ENCODE measurements around the gene UHRF1. TPM values are rescaled to one million over a fixed set of nuclear protein-coding genes. Genes with fewer than 3 reads are reported as not detected.

Gene UHRF1
- total and polyA plus RNA-seq, 4 donors, result 0.06 to 57.4 (median 0.73) TPM

DNA sequence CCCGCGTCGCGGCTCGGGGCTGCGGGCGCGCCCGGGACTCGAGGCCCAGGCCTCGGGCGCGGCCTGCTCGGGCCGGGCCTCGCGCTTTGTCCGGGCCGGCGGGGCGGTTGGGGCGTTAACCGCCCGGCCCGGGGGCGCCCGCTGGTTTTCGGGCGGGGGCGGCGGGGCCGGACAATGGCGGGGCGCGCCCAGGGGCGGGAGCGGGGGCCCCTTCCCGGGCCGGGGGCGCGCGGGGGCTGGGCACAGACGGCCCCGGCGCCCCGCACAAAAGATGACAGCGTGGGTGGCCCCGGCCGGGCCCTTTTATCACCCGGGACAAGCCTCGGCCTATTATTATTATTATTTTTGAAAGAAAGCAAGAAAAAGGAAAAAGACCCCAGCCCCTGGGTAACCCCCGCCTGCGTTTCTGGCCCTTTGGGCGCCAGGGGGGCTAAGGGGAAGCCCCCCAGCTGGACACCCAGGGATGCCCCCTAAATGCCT, 60.0 kb downstream of the UHRF1 start:
- no peak for DNase-seq (ENCODE audit: low spot score)
- WGBS, result under 1% methylated on average over 54 of the region's 54 CpGs
- H3K27me3 ChIP-seq (ENCODE audit: control insufficient read depth in 4 of 4, insufficient read depth in 4 of 4, low read length in 3 of 4), result no peaks in the 10 kb centered on the region

DNA sequence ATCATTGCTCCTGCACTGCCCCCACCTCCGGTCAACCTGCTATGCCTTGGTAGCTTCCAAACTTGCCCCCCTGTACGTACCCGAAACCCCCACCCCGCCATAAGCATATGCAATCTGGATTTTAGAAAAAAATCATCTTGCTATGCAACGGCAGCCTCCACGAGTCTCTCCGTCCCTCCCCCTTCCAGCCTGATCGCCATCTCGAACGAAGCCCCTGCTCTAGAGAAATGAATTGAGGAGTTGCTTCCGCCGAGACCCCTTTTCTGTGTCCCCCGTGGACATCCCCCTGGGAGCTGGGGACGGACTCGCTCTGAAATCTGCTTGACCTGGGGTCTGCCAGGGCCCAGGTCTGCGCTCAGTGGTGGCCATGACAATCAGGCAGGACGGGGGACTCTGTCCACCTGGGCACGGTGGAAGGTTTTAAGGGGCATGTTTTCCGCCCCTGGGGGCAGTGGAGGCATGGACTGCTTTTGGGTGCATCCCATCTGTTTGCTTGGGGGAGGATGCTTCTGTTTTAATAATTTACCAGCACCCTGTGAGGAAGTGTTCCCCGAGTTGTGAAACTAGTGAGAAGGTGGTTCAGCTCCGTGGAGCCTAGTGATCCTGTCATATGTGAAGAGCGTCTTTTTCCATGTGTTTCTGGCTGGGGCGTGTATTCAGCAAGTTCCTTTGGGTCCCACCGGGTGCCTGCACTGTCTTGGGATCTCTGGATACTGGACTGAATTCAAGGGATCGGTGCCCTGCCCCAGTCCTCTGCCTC, 60.7 kb downstream of the UHRF1 start:
- peak overlapping the region; percentile 23 to 80 for H3K27ac ChIP-seq (ENCODE audit: low read depth in 1 of 2, low read length in 2 of 2)
- WGBS, result 3% methylated on average over 25 of the region's 25 CpGs
- no peaks in the 10 kb centered on the region for H3K27me3 ChIP-seq (ENCODE audit: control insufficient read depth in 4 of 4, insufficient read depth in 4 of 4, low read length in 3 of 4)
- H3K4me1 ChIP-seq (ENCODE audit: control insufficient read depth in 4 of 4, insufficient read depth in 4 of 4, low read length in 3 of 4), result peaks cover 13 to 46% (median 36%) of the 10 kb centered on the region in 4 donors
- H3K36me3 ChIP-seq (ENCODE audit: control insufficient read depth in 4 of 4, insufficient read depth in 3 of 4, low read depth in 1 of 4, low read length in 3 of 4), result no peaks in the 10 kb centered on the region
- no peak for DNase-seq (ENCODE audit: low spot score)
- H3K4me3 ChIP-seq (ENCODE audit: low read depth in 1 of 3, low read length in 3 of 3), result peak overlapping the region; percentile 67 to 87 (median 80)
- H3K9ac ChIP-seq (ENCODE audit: low read depth in 1 of 2, low read length in 2 of 2), result peak overlapping the region; percentile 69 to 74
- no peak for TF ChIP-seq NR2F2 (IDR thresholded peaks at IDR 0.05)
- no peak for TF ChIP-seq HNF4G (IDR thresholded peaks at IDR 0.05)
- no peak for TF ChIP-seq FOXA1 (IDR thresholded peaks at IDR 0.05)
- TF ChIP-seq TAF1 (conservative IDR thresholded peaks at IDR 0.05), result no peak
- TF ChIP-seq, protein P1, sequence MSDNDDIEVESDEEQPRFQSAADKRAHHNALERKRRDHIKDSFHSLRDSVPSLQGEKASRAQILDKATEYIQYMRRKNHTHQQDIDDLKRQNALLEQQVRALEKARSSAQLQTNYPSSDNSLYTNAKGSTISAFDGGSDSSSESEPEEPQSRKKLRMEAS (IDR thresholded peaks at IDR 0.05), result peak; percentile 44
- TF ChIP-seq, protein P2, sequence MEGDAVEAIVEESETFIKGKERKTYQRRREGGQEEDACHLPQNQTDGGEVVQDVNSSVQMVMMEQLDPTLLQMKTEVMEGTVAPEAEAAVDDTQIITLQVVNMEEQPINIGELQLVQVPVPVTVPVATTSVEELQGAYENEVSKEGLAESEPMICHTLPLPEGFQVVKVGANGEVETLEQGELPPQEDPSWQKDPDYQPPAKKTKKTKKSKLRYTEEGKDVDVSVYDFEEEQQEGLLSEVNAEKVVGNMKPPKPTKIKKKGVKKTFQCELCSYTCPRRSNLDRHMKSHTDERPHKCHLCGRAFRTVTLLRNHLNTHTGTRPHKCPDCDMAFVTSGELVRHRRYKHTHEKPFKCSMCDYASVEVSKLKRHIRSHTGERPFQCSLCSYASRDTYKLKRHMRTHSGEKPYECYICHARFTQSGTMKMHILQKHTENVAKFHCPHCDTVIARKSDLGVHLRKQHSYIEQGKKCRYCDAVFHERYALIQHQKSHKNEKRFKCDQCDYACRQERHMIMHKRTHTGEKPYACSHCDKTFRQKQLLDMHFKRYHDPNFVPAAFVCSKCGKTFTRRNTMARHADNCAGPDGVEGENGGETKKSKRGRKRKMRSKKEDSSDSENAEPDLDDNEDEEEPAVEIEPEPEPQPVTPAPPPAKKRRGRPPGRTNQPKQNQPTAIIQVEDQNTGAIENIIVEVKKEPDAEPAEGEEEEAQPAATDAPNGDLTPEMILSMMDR (IDR thresholded peaks at IDR 0.05; ENCODE audit: low read depth, low read length, missing input control), result no peak
- TF ChIP-seq RAD21 (IDR thresholded peaks at IDR 0.05), result no peak
- TF ChIP-seq, protein P3, sequence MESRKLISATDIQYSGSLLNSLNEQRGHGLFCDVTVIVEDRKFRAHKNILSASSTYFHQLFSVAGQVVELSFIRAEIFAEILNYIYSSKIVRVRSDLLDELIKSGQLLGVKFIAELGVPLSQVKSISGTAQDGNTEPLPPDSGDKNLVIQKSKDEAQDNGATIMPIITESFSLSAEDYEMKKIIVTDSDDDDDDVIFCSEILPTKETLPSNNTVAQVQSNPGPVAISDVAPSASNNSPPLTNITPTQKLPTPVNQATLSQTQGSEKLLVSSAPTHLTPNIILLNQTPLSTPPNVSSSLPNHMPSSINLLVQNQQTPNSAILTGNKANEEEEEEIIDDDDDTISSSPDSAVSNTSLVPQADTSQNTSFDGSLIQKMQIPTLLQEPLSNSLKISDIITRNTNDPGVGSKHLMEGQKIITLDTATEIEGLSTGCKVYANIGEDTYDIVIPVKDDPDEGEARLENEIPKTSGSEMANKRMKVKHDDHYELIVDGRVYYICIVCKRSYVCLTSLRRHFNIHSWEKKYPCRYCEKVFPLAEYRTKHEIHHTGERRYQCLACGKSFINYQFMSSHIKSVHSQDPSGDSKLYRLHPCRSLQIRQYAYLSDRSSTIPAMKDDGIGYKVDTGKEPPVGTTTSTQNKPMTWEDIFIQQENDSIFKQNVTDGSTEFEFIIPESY (IDR thresholded peaks at IDR 0.05), result no peak
- peak; percentile 89 for TF ChIP-seq YY1 (IDR thresholded peaks at IDR 0.05)
- peak; percentile 18 for TF ChIP-seq SP1 (IDR thresholded peaks at IDR 0.05)
- TF ChIP-seq FOXA2 (IDR thresholded peaks at IDR 0.05), result no peak
- peak; percentile 77 to 86 for TF ChIP-seq HNF4A (conservative IDR thresholded peaks at IDR 0.05)
- no peak for TF ChIP-seq GABPA (IDR thresholded peaks at IDR 0.05 in 1 of 2, conservative IDR thresholded peaks at IDR 0.05 in 1 of 2)
- peak; percentile 9 to 61 for TF ChIP-seq RXRA (IDR thresholded peaks at IDR 0.05)
- TF ChIP-seq, protein P4, sequence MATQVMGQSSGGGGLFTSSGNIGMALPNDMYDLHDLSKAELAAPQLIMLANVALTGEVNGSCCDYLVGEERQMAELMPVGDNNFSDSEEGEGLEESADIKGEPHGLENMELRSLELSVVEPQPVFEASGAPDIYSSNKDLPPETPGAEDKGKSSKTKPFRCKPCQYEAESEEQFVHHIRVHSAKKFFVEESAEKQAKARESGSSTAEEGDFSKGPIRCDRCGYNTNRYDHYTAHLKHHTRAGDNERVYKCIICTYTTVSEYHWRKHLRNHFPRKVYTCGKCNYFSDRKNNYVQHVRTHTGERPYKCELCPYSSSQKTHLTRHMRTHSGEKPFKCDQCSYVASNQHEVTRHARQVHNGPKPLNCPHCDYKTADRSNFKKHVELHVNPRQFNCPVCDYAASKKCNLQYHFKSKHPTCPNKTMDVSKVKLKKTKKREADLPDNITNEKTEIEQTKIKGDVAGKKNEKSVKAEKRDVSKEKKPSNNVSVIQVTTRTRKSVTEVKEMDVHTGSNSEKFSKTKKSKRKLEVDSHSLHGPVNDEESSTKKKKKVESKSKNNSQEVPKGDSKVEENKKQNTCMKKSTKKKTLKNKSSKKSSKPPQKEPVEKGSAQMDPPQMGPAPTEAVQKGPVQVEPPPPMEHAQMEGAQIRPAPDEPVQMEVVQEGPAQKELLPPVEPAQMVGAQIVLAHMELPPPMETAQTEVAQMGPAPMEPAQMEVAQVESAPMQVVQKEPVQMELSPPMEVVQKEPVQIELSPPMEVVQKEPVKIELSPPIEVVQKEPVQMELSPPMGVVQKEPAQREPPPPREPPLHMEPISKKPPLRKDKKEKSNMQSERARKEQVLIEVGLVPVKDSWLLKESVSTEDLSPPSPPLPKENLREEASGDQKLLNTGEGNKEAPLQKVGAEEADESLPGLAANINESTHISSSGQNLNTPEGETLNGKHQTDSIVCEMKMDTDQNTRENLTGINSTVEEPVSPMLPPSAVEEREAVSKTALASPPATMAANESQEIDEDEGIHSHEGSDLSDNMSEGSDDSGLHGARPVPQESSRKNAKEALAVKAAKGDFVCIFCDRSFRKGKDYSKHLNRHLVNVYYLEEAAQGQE (IDR thresholded peaks at IDR 0.05), result no peak
- TF ChIP-seq, protein P5, sequence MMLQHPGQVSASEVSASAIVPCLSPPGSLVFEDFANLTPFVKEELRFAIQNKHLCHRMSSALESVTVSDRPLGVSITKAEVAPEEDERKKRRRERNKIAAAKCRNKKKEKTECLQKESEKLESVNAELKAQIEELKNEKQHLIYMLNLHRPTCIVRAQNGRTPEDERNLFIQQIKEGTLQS (IDR thresholded peaks at IDR 0.05), result no peak
- TF ChIP-seq EGR1 (IDR thresholded peaks at IDR 0.05; ENCODE audit: low read depth in 2 of 2), result no peak
- TF ChIP-seq JUND (IDR thresholded peaks at IDR 0.05), result no peak
- no peaks in the 10 kb centered on the region for H3K9me3 ChIP-seq (ENCODE audit: control insufficient read depth in 4 of 4, low read length in 3 of 4)

More for the DNA sequence above, 60.0 kb downstream of the UHRF1 start:
- Histone ChIP-seq H3K9ac (ENCODE audit: low read depth in 1 of 2, low read length in 2 of 2) (peak overlapping the region; percentile 58 to 69), H3K36me3 (ENCODE audit: control insufficient read depth in 4 of 4, insufficient read depth in 3 of 4, low read depth in 1 of 4, low read length in 3 of 4) (no peaks in the 10 kb centered on the region), H3K9me3 (ENCODE audit: control insufficient read depth in 4 of 4, low read length in 3 of 4) (no peaks in the 10 kb centered on the region), H3K27ac (ENCODE audit: low read depth in 1 of 2, low read length in 2 of 2) (peak overlapping the region; percentile 23 to 80), H3K4me1 (ENCODE audit: control insufficient read depth in 4 of 4, insufficient read depth in 4 of 4, low read length in 3 of 4) (peaks cover 11 to 41% (median 34%) of the 10 kb centered on the region in 4 donors), H3K4me3 (ENCODE audit: low read depth in 1 of 3, low read length in 3 of 3) (peak overlapping the region; percentile 67 to 87 (median 80))
- TF ChIP-seq EGR1 (IDR thresholded peaks at IDR 0.05; ENCODE audit: low read depth in 2 of 2), result no peak
- TF ChIP-seq RAD21 (IDR thresholded peaks at IDR 0.05), result no peak
- no peak for TF ChIP-seq FOXA2 (IDR thresholded peaks at IDR 0.05)
- TF ChIP-seq JUND (IDR thresholded peaks at IDR 0.05), result no peak
- no peak for TF ChIP-seq NR2F2 (IDR thresholded peaks at IDR 0.05)
- TF ChIP-seq HNF4G (IDR thresholded peaks at IDR 0.05), result no peak
- TF ChIP-seq TAF1 (conservative IDR thresholded peaks at IDR 0.05), result no peak
- TF ChIP-seq, protein P2 (IDR thresholded peaks at IDR 0.05; ENCODE audit: low read depth, low read length, missing input control), result no peak
- TF ChIP-seq SP1 (IDR thresholded peaks at IDR 0.05), result no peak
